ENCODE data around the gene ZMIZ1. TPM values are rescaled to one million over a fixed set of nuclear protein-coding genes. Genes with fewer than 3 reads are reported as not detected.

The ZMIZ1 gene
- total RNA-seq, 4 donors from 2014 or later: 22.7 to 37.5 (median 31.7) TPM

GRCh38 chr10:79044846-79045245, 23.9 kb upstream of the ZMIZ1 start:
- DNase-seq: no peak
- Histone ChIP-seq H3K4me1 (peaks cover 0 to 10% of the 10 kb centered on the region in 2 donors), H3K4me3 (no peak overlapping the region), H3K9me3 (no peaks in the 10 kb centered on the region), H3K27ac (no peak overlapping the region), H3K36me3 (no peaks in the 10 kb centered on the region), H3K27me3 (no peaks in the 10 kb centered on the region)
- TF ChIP-seq, protein P1, sequence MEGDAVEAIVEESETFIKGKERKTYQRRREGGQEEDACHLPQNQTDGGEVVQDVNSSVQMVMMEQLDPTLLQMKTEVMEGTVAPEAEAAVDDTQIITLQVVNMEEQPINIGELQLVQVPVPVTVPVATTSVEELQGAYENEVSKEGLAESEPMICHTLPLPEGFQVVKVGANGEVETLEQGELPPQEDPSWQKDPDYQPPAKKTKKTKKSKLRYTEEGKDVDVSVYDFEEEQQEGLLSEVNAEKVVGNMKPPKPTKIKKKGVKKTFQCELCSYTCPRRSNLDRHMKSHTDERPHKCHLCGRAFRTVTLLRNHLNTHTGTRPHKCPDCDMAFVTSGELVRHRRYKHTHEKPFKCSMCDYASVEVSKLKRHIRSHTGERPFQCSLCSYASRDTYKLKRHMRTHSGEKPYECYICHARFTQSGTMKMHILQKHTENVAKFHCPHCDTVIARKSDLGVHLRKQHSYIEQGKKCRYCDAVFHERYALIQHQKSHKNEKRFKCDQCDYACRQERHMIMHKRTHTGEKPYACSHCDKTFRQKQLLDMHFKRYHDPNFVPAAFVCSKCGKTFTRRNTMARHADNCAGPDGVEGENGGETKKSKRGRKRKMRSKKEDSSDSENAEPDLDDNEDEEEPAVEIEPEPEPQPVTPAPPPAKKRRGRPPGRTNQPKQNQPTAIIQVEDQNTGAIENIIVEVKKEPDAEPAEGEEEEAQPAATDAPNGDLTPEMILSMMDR (IDR thresholded peaks at IDR 0.05 in 4 of 5, conservative IDR thresholded peaks at IDR 0.05 in 1 of 5): no peak
- ATAC-seq: no peak
- in situ Hi-C loops (cut with MboI; ENCODE audit: low sequenced_read_pairs in 4 of 4): no loop called here
- intact Hi-C loops (cut with DNase I; ENCODE audit: low total_unique reads): no loop called here

DNA sequence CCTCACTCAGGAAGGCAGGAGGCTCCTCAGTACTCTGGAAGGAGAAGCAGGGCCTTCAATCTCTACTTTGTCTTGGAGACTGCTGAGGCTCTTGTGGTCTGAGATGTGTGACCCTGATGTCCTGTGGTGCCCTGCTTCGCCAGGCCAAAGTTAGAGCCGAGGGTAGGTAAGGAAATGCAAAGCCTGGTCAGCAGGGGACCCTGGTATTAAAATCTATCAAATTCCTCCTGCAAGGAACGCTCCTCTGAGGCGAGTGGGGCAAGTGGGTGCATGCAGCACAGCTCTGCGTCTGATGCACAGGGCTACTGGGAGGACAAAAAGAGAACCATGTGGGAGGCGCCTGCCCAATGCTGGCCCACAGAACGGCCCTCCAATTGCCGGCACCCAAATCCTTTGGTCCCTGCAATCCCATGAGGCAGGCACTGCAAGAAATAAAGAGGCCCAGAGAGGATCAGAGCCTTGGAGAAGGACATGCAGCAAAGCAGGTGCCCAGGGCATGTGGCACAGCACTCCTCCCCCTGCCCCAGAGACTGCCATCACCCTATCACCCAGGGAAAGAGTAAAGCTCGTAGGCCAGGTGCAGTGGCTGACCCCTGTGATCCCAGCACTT, 23.1 kb upstream of the ZMIZ1 start:
- Histone ChIP-seq H3K4me1 (peaks cover 0 to 10% of the 10 kb centered on the region in 2 donors), H3K27ac (no peak overlapping the region), H3K4me3 (no peak overlapping the region), H3K9me3 (no peaks in the 10 kb centered on the region), H3K36me3 (no peaks in the 10 kb centered on the region), H3K27me3 (no peaks in the 10 kb centered on the region)
- intact Hi-C loops (cut with DNase I; ENCODE audit: low total_unique reads): no loop called here
- TF ChIP-seq, protein P1 (IDR thresholded peaks at IDR 0.05 in 4 of 5, conservative IDR thresholded peaks at IDR 0.05 in 1 of 5): no peak
- TF ChIP-seq POLR2A (IDR thresholded peaks at IDR 0.05): no peak
- DNase-seq (no peak), ATAC-seq (no peak)
- in situ Hi-C loops (cut with MboI; ENCODE audit: low sequenced_read_pairs in 4 of 4): no loop called here

DNA sequence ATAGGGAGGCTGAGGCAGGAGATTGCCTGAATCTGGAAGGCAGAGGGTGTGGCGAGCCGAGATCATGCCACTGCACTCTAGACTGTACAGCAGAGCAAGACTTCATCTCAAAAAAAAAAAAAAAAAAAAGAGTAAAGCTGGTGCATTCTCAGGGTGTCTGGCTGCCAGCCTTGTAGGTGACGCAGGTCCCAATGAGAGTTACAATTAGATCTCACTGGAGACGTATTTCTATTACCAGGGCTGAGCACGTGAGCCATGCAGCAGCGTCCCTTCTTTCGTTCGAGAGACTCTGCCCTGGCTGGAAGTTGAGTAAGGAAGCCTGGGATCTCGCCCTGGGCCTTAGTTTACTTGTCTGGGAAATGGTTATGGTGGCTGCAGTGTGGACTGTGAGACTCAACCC, 22.4 kb upstream of the ZMIZ1 start:
- intact Hi-C loops (cut with DNase I; ENCODE audit: low total_unique reads) (no loop called here), in situ Hi-C loops (cut with MboI; ENCODE audit: low sequenced_read_pairs in 4 of 4) (no loop called here)
- H3K27ac ChIP-seq: no peak overlapping the region
- no peaks in the 10 kb centered on the region for H3K36me3 ChIP-seq
- peaks cover 0 to 10% of the 10 kb centered on the region in 2 donors for H3K4me1 ChIP-seq
- H3K9me3 ChIP-seq: no peaks in the 10 kb centered on the region
- no peaks in the 10 kb centered on the region for H3K27me3 ChIP-seq
- H3K4me3 ChIP-seq: no peak overlapping the region
- DNase-seq (no peak), ATAC-seq (no peak)
- TF ChIP-seq, protein P1 (IDR thresholded peaks at IDR 0.05 in 4 of 5, conservative IDR thresholded peaks at IDR 0.05 in 1 of 5): no peak
- TF ChIP-seq POLR2A (IDR thresholded peaks at IDR 0.05): no peak

GRCh38 chr10:79046741-79047583, 21.8 kb upstream of the ZMIZ1 start:
- ATAC-seq (no peak), DNase-seq (no peak)
- H3K4me3 ChIP-seq: no peak overlapping the region
- in situ Hi-C loops (cut with MboI; ENCODE audit: low sequenced_read_pairs in 4 of 4) (no loop called here), intact Hi-C loops (cut with DNase I; ENCODE audit: low total_unique reads) (no loop called here)
- no peaks in the 10 kb centered on the region for H3K27me3 ChIP-seq
- peaks cover 0 to 10% of the 10 kb centered on the region in 2 donors for H3K4me1 ChIP-seq
- H3K36me3 ChIP-seq: no peaks in the 10 kb centered on the region
- no peak overlapping the region for H3K27ac ChIP-seq
- no peaks in the 10 kb centered on the region for H3K9me3 ChIP-seq
- no peak for TF ChIP-seq POLR2A (IDR thresholded peaks at IDR 0.05)
- TF ChIP-seq, protein P1 (IDR thresholded peaks at IDR 0.05 in 4 of 5, conservative IDR thresholded peaks at IDR 0.05 in 1 of 5): no peak

Data from gastrocnemius medialis (tissue), 4 donors.